HT-29 (cell line): ENCODE data around the gene ADAMTS8. TPM values are rescaled to one million over a fixed set of nuclear protein-coding genes. Genes with fewer than 3 reads are reported as not detected.

ENCODE experiments used
- total RNA-seq: library from RNA; depleted of rRNA; stranded (reverse); fragments of >200 nt; shearing (Covaris generic); gene quantifications from 2 replicates; pipeline ENCODE4 v1.2.3, GENCODE V29; 2014; rRNA removed

ADAMTS8 gene
- total RNA-seq, 1 experiment from 2014 or later: not detected

Other genes with a start within 250 kb of the ADAMTS8 start
- 21.1 and 23.9 TPM in 2 replicates for gene ZBTB44, start 113.7 kb downstream of the ADAMTS8 start, total RNA-seq
- not detected in 2 replicates for gene ADAMTS15, start 20.0 kb upstream of the ADAMTS8 start, total RNA-seq